ENCODE measurements around the gene CHST9. TPM values are rescaled to one million over a fixed set of nuclear protein-coding genes. Genes with fewer than 3 reads are reported as not detected.

CHST9 gene
- total RNA-seq, 1 experiment from 2014 or later: 3.5 TPM

GRCh38 chr18:27113358-27113757 is 71.8 kb downstream of the CHST9 start:
- Histone ChIP-seq H3T11ph (ENCODE audit: low read length) (no peak overlapping the region), H2BK12ac (ENCODE audit: insufficient read length, low read depth, low read length) (no peak overlapping the region), H3K18ac (ENCODE audit: insufficient read length, low read depth, low read length) (no peak overlapping the region), H3K27ac (ENCODE audit: insufficient read length, low read depth, low read length) (no peak overlapping the region), H3K79me2 (ENCODE audit: insufficient read depth, low read length) (no peaks in the 10 kb centered on the region), H4K91ac (ENCODE audit: insufficient read length, low read depth, low read length) (no peak overlapping the region), H3K4me2 (ENCODE audit: insufficient read depth, insufficient read length, low read length) (no peak overlapping the region), H2BK15ac (ENCODE audit: low read depth, low read length) (no peak overlapping the region), H2AK5ac (ENCODE audit: insufficient read length, low read length) (no peak overlapping the region), H4K8ac (replicated peaks; ENCODE audit: insufficient read length, low read depth, low read length) (no peak overlapping the region), H4K20me1 (ENCODE audit: control insufficient read depth, insufficient read depth, insufficient read length) (no peaks in the 10 kb centered on the region), H3K4ac (ENCODE audit: low read depth, low read length) (no peak overlapping the region), H4K5ac (ENCODE audit: insufficient read length, low read depth, low read length) (no peak overlapping the region), H2BK5ac (ENCODE audit: insufficient read length, low read length) (no peak overlapping the region), H2BK120ac (ENCODE audit: low read depth, low read length, poor library complexity, severe bottlenecking) (no peak overlapping the region), H3K56ac (ENCODE audit: insufficient read length, low read depth, low read length) (no peak overlapping the region), H2BK20ac (ENCODE audit: low read depth, low read length, poor library complexity, severe bottlenecking) (no peak overlapping the region), H3K9ac (ENCODE audit: extremely low read depth, insufficient read length, low read length) (no peak overlapping the region), H3K9me3 (ENCODE audit: control insufficient read depth, low read depth, low read length) (no peaks in the 10 kb centered on the region), H3K4me1 (ENCODE audit: insufficient read depth, low read length) (no peaks in the 10 kb centered on the region), H3K14ac (ENCODE audit: insufficient read depth, low read length) (no peak overlapping the region), H3K23me2 (ENCODE audit: insufficient read length, low read depth, low read length, poor library complexity, severe bottlenecking) (no peaks in the 10 kb centered on the region), H3K23ac (ENCODE audit: insufficient read length, low read depth, low read length) (no peak overlapping the region), H3K27me3 (ENCODE audit: insufficient read depth, low read length) (no peaks in the 10 kb centered on the region), H2AFZ (ENCODE audit: low read length) (no peak overlapping the region), H3K79me1 (ENCODE audit: insufficient read depth, low read depth, low read length, poor library complexity, severe bottlenecking) (no peaks in the 10 kb centered on the region)
- TF ChIP-seq CTCF (conservative IDR thresholded peaks at IDR 0.05): no peak
- DNase-seq: no peak
- H3K36me3 Mint-ChIP-seq (ENCODE audit: insufficient read depth in 1 of 3, low read depth in 3 of 3): peaks cover 0 to 14% (median 6%) of the 10 kb centered on the region in 3 experiments; a peak in 5 of 7 replicates
- H3K9me3 Mint-ChIP-seq: peaks cover 3 to 4% of the 10 kb centered on the region in 2 experiments; a peak in 2 of 5 replicates
- H3K4me1 Mint-ChIP-seq: peaks cover 2 to 7% of the 10 kb centered on the region in 2 experiments; a peak in 1 of 4 replicates
- H3K27me3 Mint-ChIP-seq (ENCODE audit: low read depth): no peaks in the 10 kb centered on the region
- no peak overlapping the region for H3K4me3 Mint-ChIP-seq
- no peak overlapping the region for H3K27ac Mint-ChIP-seq

Data from H9 (cell line).